HG02588 (cell line): ENCODE measurements around the gene MAP1LC3B.
A peak's percentile ranks its signal among the peaks of the same experiment; 100 is the strongest.

Source experiments
- ATAC-seq: cut with Tn5 transposase; IDR thresholded peaks from one replicate; pipeline ENCODE4 v1.9.1; 2021; ENCODE audit warnings: mild to moderate bottlenecking, moderate library complexity; ENCODE audit not compliant: unreplicated experiment

MAP1LC3B gene

GRCh38 chr16:87391950-87392820, at the start of gene MAP1LC3B:
TSS of gene MAP1LC3B (plus strand) at chr16:87392336. CDS start at chr16:87392428, 92 bp downstream.
- ATAC-seq: peak; percentile 57

DNA sequence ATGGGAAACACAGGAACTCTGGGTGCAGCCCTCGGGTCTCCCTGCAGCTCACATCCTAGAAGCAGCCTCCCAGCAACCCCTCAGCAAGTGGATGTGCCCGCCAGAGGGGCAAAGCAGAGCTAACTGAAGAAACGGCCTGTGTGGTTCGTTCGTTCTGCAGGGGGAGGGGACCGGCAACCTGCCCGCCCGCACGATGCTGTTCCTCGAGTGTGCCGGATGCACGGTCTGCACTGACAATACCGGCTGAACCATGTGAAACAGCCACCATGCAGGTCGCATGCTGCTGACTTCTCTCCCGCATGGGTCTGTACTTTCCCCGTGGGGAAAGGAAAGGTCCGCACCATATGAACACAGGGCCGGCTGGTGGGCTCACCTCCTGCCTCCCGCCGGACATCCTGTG, 49.6 kb upstream of the MAP1LC3B start:
- ATAC-seq: no peak

- ATAC-seq: no peak
Measured at GRCh38 chr16:87342978-87343752, 49.0 kb upstream of the MAP1LC3B start.

DNA sequence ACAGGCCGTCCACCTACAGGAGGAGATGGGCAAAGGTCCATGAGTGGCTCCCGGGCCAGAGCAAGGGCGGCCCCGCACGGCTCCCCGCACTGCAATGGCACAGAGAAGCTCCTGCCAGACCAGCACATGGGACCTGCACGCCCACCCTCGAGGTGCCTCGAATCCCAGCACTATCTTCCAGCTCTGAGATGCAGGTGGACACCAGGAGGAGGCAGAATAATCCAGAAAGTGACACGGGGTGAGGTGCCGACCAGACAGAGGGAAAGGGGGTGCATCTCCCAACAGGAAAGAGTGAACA, 48.4 kb upstream of the MAP1LC3B start:
- ATAC-seq: no peak

DNA sequence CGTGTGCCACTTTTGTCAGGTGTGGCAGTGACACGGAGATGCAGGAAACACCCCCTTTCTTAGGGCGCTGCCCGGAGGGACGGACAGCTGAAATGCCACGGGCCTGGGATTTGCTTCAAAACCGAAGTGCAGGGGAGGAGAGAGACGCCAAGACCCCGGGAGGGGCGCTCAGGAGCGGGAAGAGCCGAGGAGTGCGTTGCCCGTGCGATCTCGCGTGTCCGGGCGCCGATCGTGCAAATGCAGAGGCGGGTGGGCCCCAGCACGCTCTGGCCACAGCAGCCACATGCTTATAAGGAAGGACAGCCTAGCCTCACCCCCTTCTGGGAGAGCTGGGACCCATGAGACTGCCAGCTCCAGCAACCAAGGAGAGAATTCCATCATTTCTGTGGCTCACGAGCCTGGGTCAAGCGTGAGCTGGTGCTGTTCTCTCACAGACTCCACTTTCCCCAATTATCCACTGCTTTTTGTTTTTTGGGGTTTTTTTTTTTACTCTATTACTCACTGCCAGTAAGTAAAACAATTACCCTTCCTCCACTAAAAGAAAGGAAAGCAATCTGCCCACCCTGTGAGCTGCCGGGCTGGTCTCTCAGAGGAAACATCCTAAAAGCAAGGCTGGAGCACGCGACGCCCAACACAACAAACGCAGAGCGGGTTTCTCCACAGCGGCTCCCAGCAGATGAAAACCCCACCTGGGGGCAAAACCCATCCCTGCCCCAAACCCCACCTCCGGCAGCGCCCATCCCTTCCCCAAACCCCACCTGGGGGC, 47.8 kb upstream of the MAP1LC3B start:
- ATAC-seq: no peak

- ATAC-seq: no peak
Measured at GRCh38 chr16:87344931-87345631, 47.1 kb upstream of the MAP1LC3B start.

DNA sequence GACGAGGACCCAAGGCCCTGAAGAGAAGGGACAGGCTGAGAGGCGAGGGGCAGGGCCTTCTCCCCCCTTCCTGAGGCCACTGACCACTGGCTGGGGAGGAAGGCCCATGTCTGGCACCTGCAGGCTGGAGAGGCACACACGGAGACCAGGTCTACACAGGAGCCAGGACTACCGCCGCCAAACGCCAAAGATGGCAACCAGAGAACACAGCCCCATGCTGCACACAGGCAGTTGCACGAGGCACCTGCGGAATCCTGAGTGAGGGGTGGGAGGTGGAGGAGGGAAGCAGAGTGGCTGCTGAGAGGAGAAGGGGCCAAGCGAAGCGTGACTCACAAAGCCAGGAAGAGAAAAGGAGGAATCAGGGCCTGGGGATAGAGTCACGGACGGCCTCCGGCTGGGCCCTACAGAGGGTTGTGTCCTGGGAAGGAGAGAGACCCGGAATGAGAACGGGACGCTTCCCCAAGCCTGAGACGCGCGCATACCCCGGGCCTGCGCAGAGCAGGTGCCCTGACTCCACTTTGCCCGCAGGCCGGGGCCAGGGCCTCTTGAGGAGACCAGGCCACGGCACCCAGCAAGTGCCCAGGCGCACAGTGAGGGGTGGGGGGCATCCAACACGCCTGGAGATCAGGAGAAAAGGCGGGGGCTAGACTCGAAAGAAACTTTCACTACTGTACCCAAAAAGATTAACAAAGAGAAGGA, 46.3 kb upstream of the MAP1LC3B start:
- no peak for ATAC-seq

DNA sequence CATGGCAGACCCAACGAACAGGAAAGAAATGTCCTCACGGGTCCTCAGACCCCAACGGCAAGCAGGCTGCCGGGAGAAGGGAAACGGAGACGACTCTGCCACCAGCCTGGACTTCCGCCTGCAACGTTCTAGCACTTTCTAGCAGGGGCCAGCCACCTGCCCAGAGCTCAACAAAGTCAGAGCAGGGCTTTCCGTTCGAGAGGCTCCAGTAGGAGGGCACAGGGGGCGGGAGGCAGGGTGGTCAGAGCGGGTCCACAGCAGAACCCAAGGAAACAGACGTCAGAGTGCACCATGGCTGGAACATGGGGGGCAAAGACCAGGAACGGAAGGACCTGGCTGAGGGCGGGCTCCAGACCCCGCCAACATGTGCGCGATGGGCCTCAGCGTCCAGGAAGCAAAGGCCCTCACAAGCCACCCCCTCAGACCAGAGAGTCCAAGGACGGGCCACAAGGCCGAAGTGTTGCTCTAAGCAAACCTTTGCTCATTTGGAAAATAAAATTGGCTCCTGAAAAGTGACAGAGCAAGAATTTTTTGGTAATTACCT, 45.5 kb upstream of the MAP1LC3B start:
- ATAC-seq: no peak

DNA sequence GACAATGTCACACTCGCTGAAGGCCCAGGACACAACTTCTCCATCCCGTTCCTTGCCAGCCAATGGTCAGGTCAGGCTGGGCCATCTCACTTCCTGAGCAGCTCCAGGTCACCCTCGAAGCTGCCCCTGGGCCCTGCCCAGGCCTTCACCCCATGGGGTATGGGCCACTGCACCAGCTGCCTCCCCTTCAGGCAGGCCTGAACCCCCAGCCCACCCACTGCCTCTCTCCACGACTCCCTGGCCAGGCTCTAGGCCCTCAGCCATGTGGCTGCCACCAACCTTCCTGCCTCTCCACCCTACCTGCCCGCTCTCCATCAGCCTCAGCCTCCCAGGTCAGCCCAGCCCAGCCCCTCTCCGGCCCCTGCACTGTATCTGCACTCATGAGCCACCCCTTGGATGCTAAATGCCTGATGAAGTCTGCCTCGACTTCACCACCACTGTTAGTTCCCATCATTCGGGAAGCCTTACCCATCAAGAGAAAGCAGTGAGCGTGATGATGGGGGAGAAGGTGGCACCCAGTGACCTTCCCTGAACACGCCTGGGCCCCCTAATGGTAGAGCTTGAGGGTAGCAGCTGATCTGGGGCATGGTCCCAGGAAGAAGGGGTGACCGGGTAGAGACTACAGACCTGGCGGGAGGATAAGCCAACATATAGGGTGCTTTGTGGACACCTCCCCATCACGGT, 44.1 kb upstream of the MAP1LC3B start:
- ATAC-seq: no peak

DNA sequence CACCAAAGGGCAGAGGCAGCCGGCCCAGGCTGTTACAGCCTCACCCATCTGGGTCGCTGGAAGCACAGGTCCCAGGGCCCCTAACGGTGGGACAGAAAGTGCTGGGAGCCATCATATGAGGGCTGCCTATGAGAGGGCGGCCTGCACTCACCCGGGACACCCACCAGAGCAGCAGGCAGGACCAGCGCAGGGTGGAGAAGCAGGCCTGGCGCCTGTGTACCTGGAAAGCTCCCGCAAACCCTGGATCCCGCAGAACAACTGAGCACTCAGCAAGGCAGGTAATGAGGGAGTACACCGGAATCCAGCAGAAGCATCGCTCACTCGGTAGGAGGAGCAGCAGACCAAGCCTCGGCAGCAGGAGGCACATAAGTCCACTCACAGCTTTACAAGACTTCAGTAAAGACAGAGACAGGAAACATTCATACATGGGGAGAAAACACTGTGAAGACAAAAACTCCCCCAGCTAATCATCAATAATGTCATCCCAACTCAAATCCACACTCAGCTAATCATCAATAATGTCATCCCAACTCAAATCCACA, 43.4 kb upstream of the MAP1LC3B start:
- no peak for ATAC-seq

DNA sequence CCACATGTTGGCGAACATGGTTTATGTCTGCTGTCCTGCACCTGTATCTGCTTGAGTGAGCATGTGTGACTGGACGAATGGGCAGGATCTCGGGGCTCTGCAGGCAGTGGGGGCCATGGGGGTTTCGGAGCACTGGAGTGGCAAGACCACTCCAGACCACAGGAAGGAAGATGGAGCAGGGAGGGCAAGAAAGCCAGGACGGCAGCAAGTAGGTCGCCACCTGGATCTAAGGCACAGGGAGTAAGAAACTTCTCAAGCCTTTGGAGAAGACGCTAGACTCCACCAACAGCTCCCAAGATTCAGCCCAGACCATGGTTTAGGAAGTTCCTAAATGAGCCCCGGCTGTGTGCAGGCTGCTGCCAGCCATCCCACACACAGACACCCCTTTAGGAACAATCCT, 42.1 kb upstream of the MAP1LC3B start:
- no peak for ATAC-seq

GRCh38 chr16:87350681-87351319, 41.3 kb upstream of the MAP1LC3B start:
- ATAC-seq: no peak

DNA sequence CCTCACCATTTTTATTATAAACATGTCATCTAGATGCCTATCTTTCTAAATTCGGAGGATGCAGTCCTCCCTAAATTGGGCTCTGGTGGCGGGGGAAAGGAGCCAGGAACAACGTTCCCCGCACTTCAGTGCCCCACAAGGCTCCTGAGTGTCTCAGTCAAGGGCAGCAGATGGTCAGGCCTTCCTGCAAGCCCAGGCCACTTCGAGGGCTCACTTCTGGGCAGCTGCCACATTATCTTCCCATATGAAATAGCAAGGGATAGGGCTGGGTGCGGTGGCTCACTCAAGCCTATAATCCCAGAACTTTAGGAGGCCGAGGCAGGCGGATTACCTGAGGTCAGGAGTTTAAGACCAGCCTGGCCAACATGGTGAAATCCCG, 40.8 kb upstream of the MAP1LC3B start:
- ATAC-seq: no peak

DNA sequence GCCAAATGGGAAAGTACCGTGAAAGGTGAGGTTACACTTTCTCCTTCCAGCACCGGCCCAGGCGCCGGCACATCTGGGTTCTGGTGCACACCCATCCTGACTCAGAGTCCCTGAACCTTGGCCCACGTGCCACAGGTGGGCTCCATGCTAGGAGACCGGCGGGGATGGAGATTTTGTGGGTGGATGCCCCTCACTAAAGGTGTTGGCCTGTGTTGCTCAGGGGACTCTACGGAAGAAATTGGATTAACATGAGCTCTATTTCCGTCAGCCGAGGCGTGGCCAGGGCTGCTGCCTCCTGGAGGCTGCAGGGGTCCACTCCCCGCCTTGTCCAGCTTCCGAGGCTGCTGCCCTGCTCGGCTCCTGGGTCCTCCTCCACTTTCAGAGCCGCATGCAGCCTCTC, 39.3 kb upstream of the MAP1LC3B start:
- ATAC-seq: no peak

GRCh38 chr16:87353613-87354012, 38.5 kb upstream of the MAP1LC3B start:
- ATAC-seq: no peak

- ATAC-seq: no peak
Measured at GRCh38 chr16:87356491-87356853, 35.7 kb upstream of the MAP1LC3B start.

GRCh38 chr16:87358250-87358649, 33.9 kb upstream of the MAP1LC3B start:
- ATAC-seq: no peak

DNA sequence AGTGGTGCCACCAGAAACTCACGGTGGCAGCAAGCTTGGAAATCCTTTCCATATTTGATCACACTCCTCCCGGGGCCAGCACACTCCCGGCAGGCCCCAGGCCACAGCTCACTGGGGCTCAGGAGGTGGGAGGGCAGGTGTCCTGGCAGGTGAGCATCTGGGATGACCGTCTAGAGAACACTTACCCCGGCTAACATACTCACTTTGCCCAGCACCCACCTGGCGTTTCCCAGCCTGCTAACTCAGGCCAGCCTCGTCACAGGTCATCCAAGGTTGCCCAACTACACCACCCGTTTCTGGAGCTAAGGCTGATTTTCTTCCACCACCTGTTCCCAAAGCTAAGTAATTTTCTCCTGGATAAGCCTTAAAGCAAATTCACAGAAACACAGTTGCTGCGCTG, 33.4 kb upstream of the MAP1LC3B start:
- ATAC-seq: no peak

- no peak for ATAC-seq
Measured at GRCh38 chr16:87359121-87359520, 33.0 kb upstream of the MAP1LC3B start.
